Bone marrow (tissue), 2 donors: ENCODE results near the gene CHTF18.
"Not testable (repeated sequence)": the region's sequence is repeated elsewhere in the genome, so short reads cannot be mapped to it uniquely, and the experiment has no call there.

Source experiments
- DNase-seq, 2 donors: peaks; one replicate each; lab custom pipeline; 2025; lab: John Stamatoyannopoulos, UW

CHTF18 gene

DNA sequence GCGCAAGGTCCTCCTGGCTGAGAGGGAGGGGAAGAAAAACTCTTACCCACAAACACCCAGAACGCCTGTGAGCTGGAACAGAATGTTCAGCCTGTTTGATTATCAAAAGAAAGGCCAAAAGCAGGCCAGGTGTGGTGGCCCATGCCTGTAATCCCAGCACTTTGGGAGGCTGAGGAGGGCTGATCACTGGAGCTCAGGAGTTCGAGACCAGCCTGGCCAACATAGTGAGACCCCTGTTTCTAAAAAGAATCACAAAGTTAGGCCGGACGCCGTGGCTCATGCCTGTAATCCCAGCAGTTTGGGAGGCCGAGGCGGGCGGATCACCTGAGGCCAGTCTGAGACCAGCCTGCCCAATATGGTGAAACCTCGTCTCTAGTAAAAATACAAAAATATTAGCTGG lies 12.1 kb upstream of the CHTF18 start:
- DNase-seq = not testable (repeated sequence)

DNA sequence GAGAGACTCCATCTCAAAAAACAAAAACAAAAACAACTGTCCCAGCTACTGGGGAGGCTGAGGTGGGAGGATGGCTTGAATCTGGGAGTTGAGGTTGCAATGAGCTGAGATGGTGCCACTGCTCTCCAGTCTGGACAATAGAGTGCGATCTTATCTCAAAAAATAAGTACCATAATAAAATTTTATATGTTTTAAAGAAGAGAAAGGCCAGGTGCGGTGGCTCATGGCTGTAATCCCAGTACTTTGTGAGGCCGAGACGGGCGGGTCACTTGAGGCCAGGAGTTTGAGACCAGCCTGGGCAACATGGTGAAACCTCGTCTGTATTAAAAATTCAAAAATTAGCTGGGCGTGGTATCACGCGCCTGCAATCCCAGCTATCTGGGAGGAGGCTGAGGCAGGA lies 11.6 kb upstream of the CHTF18 start:
- DNase-seq = no peak

DNA sequence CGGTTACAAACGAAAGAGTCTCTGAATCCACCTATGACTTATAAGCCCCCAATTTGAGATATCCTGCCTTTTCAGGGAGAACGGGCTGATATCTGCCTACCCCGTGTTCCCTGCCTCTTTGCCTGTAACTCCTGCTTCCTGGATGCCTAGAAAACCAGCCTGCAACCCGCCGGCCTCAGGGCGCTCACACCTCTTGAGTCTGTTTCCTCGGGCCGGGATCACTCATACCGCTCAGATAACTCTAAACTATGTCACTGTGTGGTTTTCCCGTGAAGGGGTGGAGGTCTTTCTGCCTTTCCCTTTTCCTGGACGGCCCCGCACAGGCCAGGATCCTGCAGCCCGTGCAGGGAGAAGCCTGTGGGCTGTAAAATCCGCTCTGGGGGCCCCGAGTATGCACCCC lies 10.6 kb upstream of the CHTF18 start:
- no peak for DNase-seq

DNA sequence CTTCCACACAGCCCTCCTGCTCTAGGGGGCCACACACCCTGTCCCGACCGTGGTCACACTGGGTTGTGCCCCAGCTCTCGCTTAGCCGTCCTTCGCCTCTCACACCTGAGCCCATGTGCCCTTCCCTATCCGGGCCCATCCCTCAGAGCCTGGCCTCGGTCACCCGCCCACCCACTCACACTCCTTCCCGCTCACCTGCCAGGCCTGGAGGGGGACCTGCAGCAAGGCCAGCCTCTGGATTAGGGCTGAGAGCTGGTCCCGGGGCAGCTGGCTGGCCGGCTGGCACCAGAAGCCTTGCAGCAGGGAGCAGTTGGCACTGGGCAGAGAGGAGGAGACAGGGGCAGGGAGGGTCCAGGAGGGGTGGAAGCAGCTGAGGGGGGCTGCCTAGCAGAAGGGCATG lies 10.0 kb upstream of the CHTF18 start:
- DNase-seq = no peak

DNA sequence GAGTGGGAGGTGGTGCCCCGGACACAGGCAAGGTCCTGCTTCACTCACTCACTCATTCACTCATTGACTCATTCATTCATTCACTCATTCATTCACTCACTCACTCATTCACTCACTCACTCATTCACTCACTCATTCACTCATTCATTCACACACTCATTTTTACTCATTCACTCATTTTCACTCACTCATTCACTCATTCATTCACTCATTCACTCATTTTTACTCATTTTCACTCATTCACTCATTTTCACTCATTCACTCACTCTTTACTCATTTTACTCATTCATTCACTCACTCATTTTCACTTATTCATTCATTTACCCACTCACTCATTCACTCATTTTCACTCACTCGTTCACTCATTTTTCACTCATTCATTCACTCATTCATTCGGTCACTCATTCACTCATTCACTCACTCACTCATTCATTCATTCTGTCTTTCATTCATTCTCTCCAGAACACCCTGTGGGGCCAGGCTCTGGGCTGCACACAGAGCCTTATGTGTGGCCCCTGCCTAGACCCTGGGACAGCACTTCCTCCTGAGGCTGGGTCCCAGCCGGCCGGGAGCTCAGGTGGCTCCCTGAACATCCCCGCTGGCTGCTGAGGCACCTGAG lies 9.4 kb upstream of the CHTF18 start:
- DNase-seq = no peak

DNA sequence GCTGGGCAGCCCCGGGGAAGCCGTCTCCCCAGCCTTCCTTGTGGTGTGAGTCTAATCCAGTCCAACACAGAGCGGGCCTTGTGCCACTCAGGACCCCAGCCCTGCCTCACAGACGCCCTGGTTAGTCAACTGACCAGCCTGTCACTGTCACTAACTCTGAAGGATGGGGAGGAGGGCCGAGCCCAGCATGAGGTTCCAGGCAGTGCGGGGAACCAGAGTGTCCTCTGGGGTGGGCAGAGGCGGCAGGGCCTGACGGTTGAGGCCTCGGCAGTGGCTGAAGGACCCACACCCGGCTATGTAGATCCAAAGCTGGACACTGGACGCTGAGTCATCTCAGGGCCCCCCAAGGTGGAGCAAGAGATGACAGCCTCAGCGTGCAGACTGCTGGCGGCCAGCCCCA lies 8.9 kb upstream of the CHTF18 start:
- DNase-seq = no peak

DNA sequence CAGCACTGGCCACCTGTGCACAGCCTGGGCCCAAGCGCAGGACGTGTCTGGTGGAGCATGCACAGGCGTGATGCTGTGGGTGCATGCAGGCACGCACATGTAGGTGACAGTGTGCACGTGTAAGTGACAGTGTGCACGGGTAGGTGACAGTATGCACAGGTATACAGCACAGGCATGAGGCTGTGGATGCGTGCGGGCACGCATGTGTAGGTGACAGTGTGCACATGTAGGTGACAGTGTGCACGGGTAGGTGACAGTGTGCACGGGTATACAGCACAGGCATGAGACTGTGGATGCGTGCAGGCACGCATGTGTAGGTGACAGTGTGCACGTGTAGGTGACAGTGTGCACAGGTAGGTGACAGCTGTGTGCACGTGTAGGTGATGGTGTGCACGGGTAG lies 8.1 kb upstream of the CHTF18 start:
- DNase-seq = no peak

DNA sequence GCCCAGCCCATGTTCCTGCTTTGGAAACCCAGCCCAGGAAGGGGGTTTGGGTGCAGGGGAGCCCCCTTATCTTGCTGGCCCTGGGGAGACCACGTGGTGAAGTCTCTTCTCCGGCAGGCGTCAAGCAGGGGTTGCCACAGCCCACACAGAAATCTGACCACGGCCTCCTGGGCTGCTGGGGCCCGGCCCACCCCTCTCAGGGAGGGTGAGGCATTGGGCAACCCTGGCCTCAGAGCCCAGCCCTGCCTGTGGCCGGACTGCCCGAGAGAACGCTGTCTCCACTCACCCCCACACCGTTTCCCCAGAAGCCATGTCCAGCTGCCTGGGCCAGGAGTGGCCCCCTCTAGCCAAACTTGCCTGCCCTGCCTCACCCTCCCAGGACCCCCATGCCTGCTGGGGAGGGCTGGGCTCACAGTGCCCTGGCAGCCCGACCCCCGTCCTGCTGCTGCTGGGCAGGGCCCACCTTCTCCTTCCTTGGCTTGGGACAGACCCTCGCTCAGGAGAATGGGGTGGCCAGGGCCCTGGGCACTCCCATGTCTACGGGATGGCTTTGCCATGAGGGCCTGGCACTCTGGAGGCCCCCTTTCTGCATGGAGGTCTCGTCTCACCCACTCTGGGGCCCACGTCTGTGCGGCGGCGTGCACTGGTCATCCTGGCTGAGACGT lies 6.9 kb upstream of the CHTF18 start:
- DNase-seq = no peak

DNA sequence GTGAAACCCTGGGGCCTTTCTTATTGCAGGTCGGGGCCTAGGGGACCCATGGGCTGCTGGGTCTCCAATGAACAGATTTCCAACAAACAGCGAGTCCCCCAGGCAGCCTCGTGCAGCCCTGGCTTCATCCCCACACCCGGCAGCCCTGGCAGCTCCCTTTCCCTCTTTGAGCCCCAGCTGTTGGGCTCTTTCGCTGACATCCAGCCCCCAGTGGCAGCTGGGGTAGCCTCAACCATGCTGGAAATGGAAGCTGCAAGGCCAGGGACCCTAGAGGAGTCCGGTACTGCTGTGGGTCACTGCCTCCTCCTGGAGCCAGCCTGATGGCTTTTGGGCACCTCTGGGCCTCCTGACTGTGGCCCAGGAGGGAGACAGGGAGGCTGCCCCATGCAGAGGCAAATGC lies 6.2 kb upstream of the CHTF18 start:
- no peak for DNase-seq

DNA sequence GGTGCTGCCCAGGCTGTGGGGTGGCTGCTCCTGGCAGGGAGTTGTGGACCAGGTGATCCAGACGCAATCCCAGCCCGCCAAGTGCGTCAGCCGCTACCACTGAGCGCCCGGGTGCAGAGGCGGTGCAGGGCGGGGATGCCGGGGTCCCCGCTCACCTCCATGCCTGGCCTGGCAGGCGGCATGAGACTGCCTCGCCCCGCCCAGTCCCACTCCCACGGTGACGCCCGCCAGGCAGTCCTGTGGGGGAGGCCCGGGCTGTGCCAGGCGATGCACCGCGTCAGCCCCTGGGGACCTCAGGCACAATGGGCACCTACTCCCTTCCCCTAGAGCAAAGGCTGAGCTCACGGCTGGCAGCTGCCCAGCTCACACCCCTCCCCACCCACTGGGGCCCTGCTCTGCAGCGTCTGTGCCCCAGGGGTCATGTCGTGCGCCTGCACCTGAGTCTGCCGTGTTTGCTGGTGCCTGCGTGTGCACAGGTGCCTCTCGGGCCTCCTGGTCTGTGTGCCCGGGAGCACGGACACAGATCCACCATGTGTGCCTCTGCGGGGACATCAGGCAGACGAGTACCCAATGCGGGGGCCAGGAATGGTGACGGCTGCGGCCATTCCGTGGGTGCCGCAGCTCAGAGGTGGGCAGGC lies 5.5 kb upstream of the CHTF18 start:
- DNase-seq = no peak

DNA sequence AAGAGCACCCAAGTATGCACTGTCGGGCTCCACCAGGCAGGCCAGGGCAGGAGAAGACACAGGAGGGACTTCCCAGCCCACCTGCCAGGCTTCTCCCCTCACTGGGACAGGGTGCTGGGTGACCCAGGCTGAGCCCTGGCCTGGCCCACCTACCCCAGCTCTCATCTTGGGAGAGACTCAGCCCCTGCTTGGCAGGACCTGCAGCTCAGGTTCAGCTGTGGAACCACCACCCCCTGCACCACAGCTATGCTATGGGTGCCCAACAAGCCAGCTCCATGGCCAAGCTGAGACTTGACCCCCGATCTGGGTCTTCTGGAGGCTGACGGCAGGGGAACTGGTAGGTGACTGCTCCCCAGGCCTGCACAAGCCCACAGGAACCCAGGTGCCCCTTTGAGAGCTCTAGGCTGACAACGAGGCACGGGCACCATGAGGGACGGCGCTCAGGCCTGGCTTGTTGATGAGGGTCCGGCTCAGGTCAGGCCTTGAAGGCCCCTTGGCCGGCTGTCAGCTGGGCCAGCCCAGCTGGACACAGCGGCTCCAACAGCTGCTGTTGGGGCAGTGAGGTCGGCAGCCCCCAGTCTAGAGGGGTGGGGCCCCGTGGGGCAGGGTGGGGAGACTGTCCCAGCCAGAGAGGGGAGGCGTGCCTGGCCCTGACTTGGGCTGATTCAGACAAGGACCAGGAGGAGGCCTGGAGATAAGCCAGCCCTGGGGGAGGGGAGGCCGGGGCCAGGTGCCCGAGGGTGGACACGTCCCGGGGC lies 4.8 kb upstream of the CHTF18 start:
- no peak for DNase-seq

DNA sequence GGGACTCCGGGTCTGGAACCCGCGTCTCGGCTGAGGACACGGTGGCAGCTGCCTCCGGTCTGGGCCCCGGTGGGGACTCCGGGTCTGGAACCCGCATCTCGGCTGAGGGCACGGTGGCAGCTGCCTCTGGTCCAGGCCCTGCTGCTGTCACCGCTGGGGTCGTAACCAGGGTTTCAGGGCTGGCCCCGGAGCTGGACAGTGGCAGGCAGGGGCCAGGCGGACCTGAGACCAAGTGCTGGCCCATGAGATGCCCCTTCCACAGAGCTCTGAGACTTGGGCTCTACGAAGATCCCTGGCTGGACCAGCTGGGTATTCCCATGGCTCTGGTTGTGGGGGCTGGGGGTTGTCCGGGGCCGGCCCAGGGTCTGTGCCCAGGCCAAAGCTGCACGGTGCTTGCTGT lies 4.0 kb upstream of the CHTF18 start:
- DNase-seq = no peak

DNA sequence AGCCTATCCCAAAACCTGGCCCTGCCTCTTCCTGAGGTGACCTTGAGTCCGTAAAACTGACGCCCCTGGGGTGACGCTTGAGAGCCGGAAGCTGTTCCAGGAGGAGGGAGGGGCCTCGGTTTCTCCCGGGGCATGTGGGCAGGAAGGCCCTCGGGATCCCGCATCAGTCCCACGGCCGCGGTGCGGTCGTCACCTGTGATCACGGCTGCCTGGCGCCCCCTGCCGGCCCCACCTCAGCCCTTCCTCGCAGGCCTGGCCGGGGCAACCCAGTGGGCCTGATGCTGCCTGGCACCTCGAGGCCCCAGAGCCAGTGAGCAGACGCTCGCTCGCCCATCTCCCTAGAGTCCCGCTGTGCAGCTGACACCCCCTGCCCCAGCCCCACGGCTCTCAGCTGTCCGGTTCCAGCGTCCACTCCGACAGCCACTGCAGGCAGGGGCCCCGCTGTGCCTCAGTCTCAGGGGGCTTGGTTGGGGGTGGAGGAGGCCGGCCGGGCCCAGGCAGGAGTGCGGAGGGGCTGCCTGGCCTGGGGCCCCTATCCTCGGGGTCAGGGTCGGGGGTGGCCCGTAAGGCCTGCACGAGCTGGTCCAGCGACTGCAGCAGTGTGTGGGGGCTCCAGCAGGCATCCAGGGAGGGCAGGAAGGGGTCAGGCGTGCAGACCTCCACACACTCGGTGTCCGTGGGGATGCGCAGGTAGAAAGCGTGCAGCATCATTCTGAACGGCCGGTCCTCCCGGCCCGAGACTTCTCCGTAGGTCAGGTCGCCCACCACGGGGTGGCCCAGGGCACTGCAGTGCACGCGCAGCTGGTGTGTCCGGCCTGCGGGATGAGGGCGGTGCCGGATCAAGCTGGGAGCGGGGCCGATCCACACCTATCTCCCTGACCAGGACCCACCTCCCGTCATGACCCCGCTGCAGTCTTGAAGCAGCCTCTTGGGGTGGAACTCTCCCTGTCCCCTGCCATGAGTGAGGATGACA lies 2.6 kb upstream of the CHTF18 start:
- peak in 1 of 2 donors; percentile 40 for DNase-seq

DNA sequence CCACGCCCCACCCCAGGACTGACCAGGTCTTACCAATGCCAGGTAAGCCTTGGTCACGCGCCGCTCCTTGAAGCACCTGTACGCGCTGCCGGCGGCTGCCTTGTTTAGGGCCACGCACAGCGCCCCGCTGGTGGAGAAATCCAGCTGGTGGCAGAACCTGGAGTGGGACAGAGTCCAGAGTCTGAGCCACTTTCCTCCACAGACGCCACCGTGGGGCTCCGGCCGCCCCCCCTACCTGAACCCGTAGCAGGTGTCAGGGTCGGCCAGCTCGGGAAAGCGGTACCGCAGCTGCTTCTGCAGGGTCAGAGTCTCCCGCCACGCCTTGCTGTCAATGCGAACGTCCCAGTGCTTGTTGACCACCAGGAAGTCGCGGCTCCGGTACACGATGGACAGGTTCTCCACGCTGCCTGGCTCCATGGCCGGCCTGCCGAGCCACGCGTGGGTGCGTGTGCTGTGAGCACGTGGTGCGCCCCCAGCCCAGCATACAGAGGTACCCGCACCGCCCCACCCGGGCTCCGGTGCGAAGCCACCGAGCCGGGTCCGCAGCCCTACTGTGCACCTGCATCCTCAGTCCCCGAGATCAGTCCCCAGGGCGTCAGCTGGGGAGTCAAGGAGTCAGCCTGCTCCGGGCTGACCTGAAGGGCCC lies 976 bp upstream of the CHTF18 start:
- DNase-seq = no peak

DNA sequence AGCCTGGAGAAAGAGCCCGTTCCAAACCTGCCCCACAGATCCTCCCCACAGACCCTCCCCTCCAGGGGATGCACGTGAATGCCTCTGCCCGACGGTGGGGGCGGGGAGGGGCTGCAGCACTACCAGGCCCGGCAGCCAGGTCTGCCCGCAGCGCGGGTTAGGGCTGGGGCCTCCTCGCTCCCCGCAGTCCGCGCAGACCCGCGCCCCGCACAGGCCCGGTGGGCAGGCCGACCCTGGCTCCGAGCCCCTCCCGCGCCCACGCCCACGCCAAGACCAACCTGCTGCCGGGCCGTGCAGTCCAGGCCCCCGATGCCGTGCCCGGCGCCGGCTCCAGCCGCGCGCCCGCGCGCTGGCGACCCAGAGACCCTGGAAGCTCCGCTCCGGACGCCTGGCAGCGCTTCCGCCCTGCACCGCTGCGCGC lies 432 bp upstream of the CHTF18 start, which contains the start of gene RPUSD1:
Gene RPUSD1, minus strand, starts transcription at position 404 of the 421 bp plus-strand sequence. CDS start 644 bp downstream, outside the sequence.
- DNase-seq = no peak

DNA sequence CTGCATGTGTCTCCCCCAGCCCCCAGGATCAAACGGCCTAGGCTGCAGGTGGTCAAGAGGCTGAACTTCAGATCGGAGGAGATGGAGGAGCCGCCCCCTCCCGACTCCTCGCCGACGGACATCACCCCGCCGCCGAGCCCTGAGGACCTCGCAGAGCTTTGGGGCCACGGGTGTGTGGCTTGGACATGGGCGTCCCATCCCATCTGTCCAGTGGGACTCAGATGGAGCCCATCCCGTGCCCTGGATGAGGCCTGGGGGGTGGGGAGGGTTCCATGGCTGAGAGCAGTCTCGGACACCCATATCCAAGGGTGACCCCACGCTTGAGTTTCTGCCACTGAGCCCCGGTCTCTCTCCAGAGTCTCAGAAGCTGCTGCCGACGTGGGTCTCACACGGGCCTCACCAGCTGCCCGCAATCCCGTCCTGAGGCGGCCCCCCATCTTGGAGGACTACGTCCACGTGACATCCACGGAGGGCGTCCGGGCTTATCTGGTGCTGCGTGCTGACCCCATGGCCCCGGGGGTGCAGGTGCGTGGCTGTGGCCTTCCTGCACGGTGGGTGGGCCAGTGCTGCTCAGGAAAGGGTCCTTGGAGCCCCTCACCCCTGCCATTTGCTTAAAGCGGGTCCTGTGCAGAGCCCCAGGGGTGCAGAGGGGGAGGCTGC lies 901 bp downstream of the CHTF18 start:
- DNase-seq = no peak

DNA sequence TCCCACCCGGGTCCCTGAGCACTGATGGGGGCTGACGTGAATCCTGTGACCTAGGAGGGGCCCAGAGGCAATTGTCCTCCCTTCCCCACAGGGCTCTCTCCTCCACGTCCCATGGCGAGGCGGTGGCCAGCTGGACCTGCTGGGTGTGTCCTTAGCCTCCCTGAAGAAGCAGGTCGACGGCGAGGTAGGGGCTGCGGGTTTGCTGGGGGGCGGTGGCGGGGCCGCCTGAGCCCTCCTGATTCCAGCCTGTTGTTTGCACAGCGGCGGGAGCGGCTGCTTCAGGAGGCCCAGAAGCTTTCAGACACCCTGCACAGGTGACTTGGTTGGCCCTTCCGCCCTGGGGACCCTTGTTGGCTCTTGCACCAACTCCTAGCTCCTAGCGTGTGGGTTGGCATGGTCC lies 1.7 kb downstream of the CHTF18 start:
- no peak for DNase-seq

DNA sequence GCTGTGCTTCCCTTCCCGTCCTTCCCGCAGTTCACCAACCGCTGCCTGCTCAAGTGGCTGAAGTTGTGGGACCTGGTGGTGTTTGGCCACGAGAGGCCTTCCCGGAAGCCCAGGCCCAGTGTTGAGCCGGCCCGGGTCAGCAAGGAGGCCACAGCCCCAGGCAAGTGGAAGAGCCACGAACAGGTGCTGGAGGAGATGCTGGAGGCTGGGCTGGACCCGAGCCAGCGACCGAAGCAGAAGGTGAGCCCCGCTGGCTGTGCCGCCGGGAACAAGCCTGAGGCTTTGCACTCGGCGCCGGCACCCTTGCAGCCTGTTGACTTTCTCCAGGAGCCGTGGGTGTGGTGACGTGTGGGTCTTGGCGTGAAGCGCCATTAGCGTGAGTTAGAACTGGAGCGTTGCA lies 2.7 kb downstream of the CHTF18 start:
- DNase-seq = no peak

DNA sequence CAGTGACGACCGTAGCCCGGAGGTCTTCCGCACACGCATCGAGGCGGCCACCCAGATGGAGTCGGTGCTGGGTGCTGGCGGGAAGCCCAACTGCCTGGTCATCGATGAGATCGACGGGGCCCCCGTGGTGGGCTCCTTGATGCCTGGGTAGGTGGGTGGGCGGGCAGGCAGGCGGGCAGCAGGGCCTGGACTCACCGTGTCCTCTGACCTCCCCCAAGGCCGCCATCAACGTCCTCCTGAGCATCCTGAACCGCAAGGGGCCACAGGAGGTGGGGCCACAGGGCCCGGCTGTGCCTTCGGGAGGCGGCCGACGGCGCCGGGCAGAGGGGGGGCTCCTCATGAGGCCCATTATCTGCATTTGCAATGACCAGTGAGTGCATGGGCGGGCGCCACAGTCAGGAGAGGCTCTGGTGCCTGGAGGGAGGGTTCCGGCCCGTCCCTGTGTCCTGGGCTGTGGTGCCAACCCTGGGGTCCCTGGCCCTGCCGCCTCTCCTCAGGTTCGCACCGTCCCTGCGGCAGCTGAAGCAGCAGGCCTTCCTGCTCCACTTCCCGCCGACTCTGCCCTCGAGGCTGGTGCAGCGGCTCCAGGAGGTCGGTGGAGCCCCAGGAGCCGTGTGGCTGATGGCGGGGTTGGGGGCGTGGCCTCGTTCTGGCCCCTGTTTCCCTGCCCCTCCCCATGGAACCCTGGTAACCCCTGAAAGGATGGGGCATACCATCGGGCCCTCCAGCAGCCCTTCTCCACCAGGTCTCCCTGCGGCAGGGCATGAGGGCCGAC lies 4.0 kb downstream of the CHTF18 start:
- no peak for DNase-seq

DNA sequence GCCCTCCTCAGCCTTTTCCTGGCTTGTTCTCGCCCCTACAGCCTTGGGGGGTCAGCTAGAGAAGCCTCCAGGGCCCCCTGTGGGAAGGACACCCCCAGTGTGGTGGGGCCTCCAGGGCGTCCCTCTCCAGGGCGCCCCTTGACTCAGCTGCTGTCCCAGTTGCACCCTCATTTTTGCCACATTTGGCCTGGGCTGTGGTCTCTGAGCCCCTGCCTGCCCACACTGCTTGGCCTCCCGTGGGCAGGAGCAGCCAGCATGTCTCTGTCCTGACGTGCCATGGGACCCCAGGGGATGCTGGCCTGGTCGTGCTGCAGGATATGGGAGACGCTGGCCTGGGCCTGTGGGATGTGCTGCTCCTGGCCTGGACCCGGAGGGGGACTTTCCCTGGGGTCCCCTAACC lies 5.0 kb downstream of the CHTF18 start:
- DNase-seq = no peak
